ENCODE results near the gene PTPN22. TPM values are rescaled to one million over a fixed set of nuclear protein-coding genes. Genes with fewer than 3 reads are reported as not detected.

PTPN22 gene
- total and polyA plus RNA-seq, 9 of the 15 experiments (the other 6 are each of a cell fraction or from before 2014, with no cell fraction given) = 0.45 to 4.6 (median 1.1) TPM

DNA sequence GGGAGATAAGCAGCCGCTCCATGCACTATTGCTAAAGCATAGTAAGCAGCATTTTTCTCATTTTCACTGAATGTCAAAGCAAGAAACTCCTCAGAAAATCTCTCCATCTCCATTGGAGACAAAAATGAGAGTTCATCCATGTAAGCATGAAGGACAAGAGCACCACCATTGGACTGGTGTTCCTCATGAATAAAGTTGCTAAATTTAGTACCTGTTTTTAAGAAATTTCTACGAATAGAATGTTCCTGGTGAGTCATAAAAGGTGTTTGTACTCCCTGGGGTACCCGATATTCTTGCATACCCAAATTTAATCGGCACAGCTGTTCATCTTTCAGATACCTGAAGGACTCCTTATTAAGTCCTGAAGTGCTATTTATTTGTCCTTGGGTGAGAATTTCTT lies 74.0 kb downstream of the PTPN22 start:
- ChIA-PET POLR2A (interaction anchor here (0.6 kb wide), 1 partner anchor 14 kb away, joined by 3 read pairs; no protein-coding TSS in a partner anchor), CTCF (ENCODE audit: low intra/inter-chr PET ratio) (no interaction called here)
- TF ChIP-seq GABPB1 (CRISPR knock-in tag; IDR thresholded peaks at IDR 0.05) (no peak), LCOR (CRISPR knock-in tag; IDR thresholded peaks at IDR 0.05) (no peak), ZNF57 (CRISPR knock-in tag; IDR thresholded peaks at IDR 0.05) (no peak), ZFX (CRISPR knock-in tag; IDR thresholded peaks at IDR 0.05) (no peak), GTF2F1 (IDR thresholded peaks at IDR 0.05; ENCODE audit: low read depth, low read length) (no peak), VEZF1 (CRISPR knock-in tag; IDR thresholded peaks at IDR 0.05) (no peak), HNRNPH1 (optimal IDR thresholded peaks at IDR 0.05; ENCODE audit: low read depth, low read length) (no peak), ZNF780A (CRISPR knock-in tag; IDR thresholded peaks at IDR 0.05) (no peak), TARDBP (IDR thresholded peaks at IDR 0.05) (no peak)
- TF ChIP-seq, protein P1, sequence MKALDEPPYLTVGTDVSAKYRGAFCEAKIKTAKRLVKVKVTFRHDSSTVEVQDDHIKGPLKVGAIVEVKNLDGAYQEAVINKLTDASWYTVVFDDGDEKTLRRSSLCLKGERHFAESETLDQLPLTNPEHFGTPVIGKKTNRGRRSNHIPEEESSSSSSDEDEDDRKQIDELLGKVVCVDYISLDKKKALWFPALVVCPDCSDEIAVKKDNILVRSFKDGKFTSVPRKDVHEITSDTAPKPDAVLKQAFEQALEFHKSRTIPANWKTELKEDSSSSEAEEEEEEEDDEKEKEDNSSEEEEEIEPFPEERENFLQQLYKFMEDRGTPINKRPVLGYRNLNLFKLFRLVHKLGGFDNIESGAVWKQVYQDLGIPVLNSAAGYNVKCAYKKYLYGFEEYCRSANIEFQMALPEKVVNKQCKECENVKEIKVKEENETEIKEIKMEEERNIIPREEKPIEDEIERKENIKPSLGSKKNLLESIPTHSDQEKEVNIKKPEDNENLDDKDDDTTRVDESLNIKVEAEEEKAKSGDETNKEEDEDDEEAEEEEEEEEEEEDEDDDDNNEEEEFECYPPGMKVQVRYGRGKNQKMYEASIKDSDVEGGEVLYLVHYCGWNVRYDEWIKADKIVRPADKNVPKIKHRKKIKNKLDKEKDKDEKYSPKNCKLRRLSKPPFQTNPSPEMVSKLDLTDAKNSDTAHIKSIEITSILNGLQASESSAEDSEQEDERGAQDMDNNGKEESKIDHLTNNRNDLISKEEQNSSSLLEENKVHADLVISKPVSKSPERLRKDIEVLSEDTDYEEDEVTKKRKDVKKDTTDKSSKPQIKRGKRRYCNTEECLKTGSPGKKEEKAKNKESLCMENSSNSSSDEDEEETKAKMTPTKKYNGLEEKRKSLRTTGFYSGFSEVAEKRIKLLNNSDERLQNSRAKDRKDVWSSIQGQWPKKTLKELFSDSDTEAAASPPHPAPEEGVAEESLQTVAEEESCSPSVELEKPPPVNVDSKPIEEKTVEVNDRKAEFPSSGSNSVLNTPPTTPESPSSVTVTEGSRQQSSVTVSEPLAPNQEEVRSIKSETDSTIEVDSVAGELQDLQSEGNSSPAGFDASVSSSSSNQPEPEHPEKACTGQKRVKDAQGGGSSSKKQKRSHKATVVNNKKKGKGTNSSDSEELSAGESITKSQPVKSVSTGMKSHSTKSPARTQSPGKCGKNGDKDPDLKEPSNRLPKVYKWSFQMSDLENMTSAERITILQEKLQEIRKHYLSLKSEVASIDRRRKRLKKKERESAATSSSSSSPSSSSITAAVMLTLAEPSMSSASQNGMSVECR (CRISPR knock-in tag; IDR thresholded peaks at IDR 0.05) = no peak
- H4K20me1 ChIP-seq (replicated peaks; ENCODE audit: control insufficient read depth, insufficient read depth, low read length) = no peaks in the 10 kb centered on the region
- no peak overlapping the region for H3K27ac ChIP-seq (ENCODE audit: extremely low read depth, low read depth, low read length)
- FAIRE-seq (no peak), ATAC-seq (no peak), DNase-seq (ENCODE audit: extremely low read depth in 1 of 4, low spot score in 3 of 4) (no peak)
- H3K79me2 ChIP-seq (ENCODE audit: control insufficient read depth, insufficient read depth, low read length) = peaks cover 91% of the 10 kb centered on the region
- no peaks in the 10 kb centered on the region for H3K27me3 ChIP-seq (ENCODE audit: control insufficient read depth in 2 of 2, insufficient read depth in 2 of 2, low read length in 2 of 2)
- in situ Hi-C loops (cut with MboI) (no loop called here), intact Hi-C loops (cut with micrococcal nuclease) (no loop called here)
- WGBS (ENCODE audit: insufficient coverage, low coverage, missing lambda C conversion rate) = 78% methylated on average over 4 of the region's 4 CpGs
- H3K4me3 ChIP-seq = no peak overlapping the region
- H3K36me3 ChIP-seq (ENCODE audit: control insufficient read depth, insufficient read depth, low read length) = peaks cover 52% of the 10 kb centered on the region
- peaks cover under 1 to 3% of the 10 kb centered on the region in 2 experiments; a peak in 2 of 5 replicates for H3K4me1 ChIP-seq (replicated peaks in 1 of 2; ENCODE audit: control insufficient read depth in 2 of 2, insufficient read depth in 2 of 2, low read length in 2 of 2)
- H2AFZ ChIP-seq (ENCODE audit: low read depth, low read length) = no peak overlapping the region
- H3K4me2 ChIP-seq (ENCODE audit: insufficient read depth, low read length) = no peak overlapping the region
- H3K9me3 ChIP-seq (replicated peaks; ENCODE audit: control insufficient read depth, insufficient read depth, low read depth, low read length) = no peaks in the 10 kb centered on the region
- H3K9me1 ChIP-seq (ENCODE audit: control insufficient read depth, insufficient read depth, low read length) = no peaks in the 10 kb centered on the region
- H3K9ac ChIP-seq (ENCODE audit: insufficient read depth in 1 of 2, low read depth in 2 of 2, low read length in 2 of 2) = no peak overlapping the region
- BruUV-seq (replicated peaks) = no TSS peak

Measured in K562 (cell line).